ENCODE data around the gene ZNF775. TPM values are rescaled to one million over a fixed set of nuclear protein-coding genes. Genes with fewer than 3 reads are reported as not detected.

ZNF775 gene
- total and polyA plus RNA-seq, 2 of the 13 experiments (the other 11 are each of a cell fraction or from before 2014, with no cell fraction given) = 3.1 to 3.2 TPM

DNA sequence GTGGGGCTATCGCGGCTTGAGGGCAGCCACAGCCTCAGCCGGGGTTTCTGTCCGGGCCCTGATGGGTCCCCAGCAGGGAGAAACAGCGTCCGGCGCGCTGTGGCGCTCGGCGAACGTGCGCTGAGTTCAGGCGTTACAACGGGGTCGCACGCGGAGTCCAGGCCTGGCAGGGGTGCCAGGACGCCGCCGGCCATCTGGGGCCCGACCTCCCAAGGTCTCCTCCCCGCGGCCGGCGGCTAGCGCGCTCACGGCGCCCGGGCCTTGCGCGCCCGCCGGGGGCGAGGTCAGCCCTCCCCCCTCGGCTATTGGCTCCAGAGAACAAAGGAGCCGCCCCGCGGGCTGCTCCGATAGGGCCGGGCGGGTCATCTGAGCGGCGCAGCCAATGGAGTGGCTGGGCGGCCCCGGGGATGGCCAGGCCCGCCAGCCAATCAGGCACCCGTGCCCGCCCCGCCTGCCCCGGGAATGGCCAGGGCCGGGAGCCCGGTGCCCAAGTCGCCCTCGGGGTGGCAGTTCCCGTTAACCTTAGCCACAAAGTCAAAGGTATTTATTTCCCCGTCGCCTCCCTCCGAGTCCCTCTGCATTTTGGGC is at the start of gene ZNF775 (continued):
- TF ChIP-seq CCDC6 (CRISPR knock-in tag; IDR thresholded peaks at IDR 0.05) (peak; percentile 54; the same call in 1 of the 2 replicates), KDM2A (CRISPR knock-in tag; IDR thresholded peaks at IDR 0.05; ENCODE audit: borderline replicate concordance, low read depth) (peak; percentile 14; the same call in 1 of the 2 replicates), SIX1 (CRISPR knock-in tag; IDR thresholded peaks at IDR 0.05; ENCODE audit: borderline replicate concordance) (no peak; the same call in 1 of the 2 replicates), CHCHD3 (CRISPR knock-in tag; IDR thresholded peaks at IDR 0.05) (no peak), KMT2A (CRISPR knock-in tag; IDR thresholded peaks at IDR 0.05) (no peak), REXO4 (CRISPR knock-in tag; IDR thresholded peaks at IDR 0.05; ENCODE audit: borderline replicate concordance) (no peak), CREB1 (IDR thresholded peaks at IDR 0.05) (0 out of 2 replicates have a peak, but pooled peaks have one; percentile 10), CREB1 (CRISPR knock-in tag; IDR thresholded peaks at IDR 0.05) (no peak), SPEN (CRISPR knock-in tag; IDR thresholded peaks at IDR 0.05; ENCODE audit: low read depth) (no peak; the same call in 1 of the 2 replicates), ZMYM2 (CRISPR knock-in tag; IDR thresholded peaks at IDR 0.05) (no peak), YY1 (IDR thresholded peaks at IDR 0.05; ENCODE audit: insufficient read depth, insufficient replicate concordance, low read depth, low read length) (peak; percentile 71), TEAD3 (CRISPR knock-in tag; optimal IDR thresholded peaks at IDR 0.05; ENCODE audit: borderline replicate concordance) (peak; percentile 38), ISX (CRISPR knock-in tag; conservative IDR thresholded peaks at IDR 0.05) (no peak), FOXK2 (IDR thresholded peaks at IDR 0.05) (no peak), PAF1 (CRISPR knock-in tag; IDR thresholded peaks at IDR 0.05) (no peak), ZNF770 (CRISPR knock-in tag; IDR thresholded peaks at IDR 0.05) (no peak), ZNF615 (CRISPR knock-in tag; IDR thresholded peaks at IDR 0.05; ENCODE audit: borderline replicate concordance) (no peak), ZNF337 (CRISPR knock-in tag; IDR thresholded peaks at IDR 0.05; ENCODE audit: borderline replicate concordance, low read depth) (no peak), ZNF432 (CRISPR knock-in tag; IDR thresholded peaks at IDR 0.05; ENCODE audit: borderline replicate concordance) (no peak), RFX3 (CRISPR knock-in tag; IDR thresholded peaks at IDR 0.05) (no peak), ZNF782 (CRISPR knock-in tag; IDR thresholded peaks at IDR 0.05; ENCODE audit: borderline replicate concordance) (no peak), SMAD9 (CRISPR knock-in tag; IDR thresholded peaks at IDR 0.05) (no peak), THYN1 (CRISPR knock-in tag; IDR thresholded peaks at IDR 0.05; ENCODE audit: borderline replicate concordance, low read depth) (no peak), SRY (CRISPR knock-in tag; IDR thresholded peaks at IDR 0.05) (no peak; the same call in 1 of the 2 replicates)
- TF ChIP-seq, protein P1, sequence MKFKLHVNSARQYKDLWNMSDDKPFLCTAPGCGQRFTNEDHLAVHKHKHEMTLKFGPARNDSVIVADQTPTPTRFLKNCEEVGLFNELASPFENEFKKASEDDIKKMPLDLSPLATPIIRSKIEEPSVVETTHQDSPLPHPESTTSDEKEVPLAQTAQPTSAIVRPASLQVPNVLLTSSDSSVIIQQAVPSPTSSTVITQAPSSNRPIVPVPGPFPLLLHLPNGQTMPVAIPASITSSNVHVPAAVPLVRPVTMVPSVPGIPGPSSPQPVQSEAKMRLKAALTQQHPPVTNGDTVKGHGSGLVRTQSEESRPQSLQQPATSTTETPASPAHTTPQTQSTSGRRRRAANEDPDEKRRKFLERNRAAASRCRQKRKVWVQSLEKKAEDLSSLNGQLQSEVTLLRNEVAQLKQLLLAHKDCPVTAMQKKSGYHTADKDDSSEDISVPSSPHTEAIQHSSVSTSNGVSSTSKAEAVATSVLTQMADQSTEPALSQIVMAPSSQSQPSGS (CRISPR knock-in tag; IDR thresholded peaks at IDR 0.05) = no peak
- TF ChIP-seq, protein P2, sequence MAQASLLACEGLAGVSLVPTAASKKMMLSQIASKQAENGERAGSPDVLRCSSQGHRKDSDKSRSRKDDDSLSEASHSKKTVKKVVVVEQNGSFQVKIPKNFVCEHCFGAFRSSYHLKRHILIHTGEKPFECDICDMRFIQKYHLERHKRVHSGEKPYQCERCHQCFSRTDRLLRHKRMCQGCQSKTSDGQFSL (CRISPR knock-in tag; IDR thresholded peaks at IDR 0.05) = no peak
- TF ChIP-seq, protein P3, sequence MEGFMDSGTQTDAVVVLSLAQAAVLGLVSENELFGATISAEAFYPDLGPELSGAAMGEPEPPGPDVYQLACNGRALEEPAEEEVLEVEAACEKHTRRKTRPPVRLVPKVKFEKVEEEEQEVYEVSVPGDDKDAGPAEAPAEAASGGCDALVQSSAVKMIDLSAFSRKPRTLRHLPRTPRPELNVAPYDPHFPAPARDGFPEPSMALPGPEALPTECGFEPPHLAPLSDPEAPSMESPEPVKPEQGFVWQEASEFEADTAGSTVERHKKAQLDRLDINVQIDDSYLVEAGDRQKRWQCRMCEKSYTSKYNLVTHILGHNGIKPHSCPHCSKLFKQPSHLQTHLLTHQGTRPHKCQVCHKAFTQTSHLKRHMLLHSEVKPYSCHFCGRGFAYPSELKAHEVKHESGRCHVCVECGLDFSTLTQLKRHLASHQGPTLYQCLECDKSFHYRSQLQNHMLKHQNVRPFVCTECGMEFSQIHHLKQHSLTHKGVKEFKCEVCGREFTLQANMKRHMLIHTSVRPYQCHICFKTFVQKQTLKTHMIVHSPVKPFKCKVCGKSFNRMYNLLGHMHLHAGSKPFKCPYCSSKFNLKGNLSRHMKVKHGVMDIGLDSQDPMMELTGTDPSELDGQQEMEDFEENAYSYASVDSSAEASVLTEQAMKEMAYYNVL (CRISPR knock-in tag; IDR thresholded peaks at IDR 0.05; ENCODE audit: borderline replicate concordance) = no peak; the same call in 1 of the 2 replicates
